ENCODE measurements around the gene TMC1.

Gene TMC1

GRCh38 chr9:72622186-72622585 lies 100.8 kb downstream of the TMC1 start:
- no peak for DNase-seq

DNA sequence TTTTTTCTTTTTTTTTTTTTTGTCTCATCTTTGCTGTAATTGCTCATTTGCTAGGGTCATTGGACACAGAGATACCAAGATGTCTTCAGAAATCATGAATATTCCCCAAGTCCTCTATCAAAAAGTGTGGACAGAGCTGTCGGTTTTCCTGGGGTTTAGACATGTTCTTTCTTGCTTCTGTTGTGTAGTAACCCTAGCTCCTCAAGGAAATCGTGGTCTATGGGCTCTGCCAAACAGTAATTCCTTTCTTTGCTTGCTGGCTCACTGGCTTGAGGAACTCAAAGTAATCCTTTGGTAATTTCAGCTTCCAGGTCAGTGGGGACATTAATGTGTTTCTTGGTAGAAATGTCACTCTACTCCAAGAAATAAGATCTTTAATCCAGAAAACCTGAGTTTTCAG lies 101.7 kb downstream of the TMC1 start:
- DNase-seq, result no peak

- DNase-seq, result no peak
Measured at GRCh38 chr9:72627147-72627546, 105.7 kb downstream of the TMC1 start.

GRCh38 chr9:72627956-72628540 lies 106.6 kb downstream of the TMC1 start:
- no peak for DNase-seq

DNA sequence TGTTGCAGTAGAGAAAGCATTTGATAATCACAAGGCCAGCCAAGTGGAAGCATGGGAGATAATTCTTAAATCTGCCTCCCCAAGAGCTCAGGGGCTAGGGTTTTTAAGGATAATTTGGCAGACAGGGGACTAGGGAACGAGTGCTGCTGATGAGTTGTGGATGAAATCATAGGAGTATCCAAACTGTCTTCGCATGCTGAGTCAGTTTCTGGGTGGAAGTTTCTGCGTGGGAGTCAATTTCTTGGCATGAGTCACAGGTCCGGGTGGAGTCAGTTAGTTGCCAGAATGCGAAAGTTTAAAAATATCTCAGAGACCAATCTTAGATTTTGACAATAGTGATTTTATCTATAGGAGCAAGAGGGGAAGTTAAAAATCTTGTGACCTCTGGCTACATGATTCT lies 112.6 kb downstream of the TMC1 start:
- no peak for DNase-seq

- no peak for DNase-seq
Measured at GRCh38 chr9:72635197-72635596, 113.8 kb downstream of the TMC1 start.

GRCh38 chr9:72636621-72637020 lies 115.2 kb downstream of the TMC1 start:
- no peak for DNase-seq

DNA sequence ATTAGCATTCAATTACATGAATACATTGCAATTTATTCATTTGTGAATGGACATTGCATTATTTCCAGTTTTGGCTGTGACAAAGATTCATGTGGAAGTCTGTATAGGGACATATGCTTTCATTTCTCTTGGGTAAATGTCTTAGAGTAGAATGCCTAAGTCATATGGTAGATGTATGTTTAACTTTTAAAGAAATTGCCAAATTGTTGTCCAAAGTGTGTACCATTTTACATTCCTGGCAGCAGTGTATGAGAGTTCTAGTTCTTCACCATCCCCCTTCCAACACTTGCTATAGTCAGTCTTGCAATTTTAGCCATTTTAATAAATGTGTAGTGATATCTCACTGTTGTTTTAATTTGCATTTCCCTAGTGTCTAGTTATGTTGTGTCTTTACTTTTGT lies 122.2 kb downstream of the TMC1 start:
- DNase-seq, result no peak

DNA sequence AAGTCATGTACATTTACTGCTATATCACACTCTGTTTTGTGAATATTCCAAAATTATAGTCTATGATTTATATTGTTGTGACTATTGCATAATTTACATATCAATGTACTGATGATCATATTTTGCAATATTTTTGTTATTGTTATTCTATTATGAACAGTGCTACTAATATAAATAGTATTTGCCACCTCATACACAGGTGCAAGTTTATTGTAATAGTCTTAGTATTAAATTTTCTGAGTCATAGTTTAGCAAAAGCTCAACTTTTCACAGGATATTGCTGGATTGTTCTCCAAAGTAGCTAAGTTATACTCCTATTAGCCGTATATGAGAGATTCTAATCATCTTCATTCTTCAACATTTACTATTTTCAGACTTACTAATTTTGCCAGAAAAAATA lies 124.7 kb downstream of the TMC1 start:
- DNase-seq, result no peak

DNA sequence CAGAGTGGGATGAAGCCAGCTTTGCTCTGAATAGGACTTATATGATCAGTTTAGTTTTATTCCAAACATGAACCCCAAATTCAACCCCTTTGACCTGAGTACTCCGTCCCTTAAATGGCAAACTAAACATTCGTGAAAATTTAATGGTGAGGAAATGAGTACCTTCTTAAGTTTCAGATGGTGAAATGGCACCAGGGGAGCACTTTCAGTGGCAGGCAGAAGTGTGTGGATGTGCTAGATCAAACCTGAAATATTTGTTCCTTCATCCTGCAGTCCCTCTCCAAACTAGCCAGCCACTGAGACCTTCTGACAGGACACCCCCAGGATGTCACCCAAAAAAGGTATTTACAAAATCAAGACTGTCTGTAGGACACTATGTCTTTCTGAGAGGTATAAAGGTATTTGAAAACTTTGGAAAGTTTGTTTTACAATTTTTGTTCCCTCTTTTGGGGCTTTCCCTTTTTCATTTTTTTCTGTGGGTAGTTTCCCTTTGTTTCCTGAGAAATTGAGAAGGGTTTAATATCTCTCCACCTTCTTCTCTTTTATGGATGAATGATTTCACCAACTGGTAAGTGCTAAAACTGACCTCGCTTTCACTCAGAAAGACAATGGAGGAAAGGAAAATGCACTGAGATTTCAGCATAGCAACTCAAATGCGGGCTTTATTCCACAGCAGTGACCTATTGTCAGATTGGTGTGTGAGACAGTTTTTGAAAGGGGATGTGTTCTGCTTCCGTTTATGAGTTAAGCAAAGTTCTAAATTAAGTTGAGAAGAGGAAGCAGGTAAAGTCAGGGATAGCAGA lies 127.1 kb downstream of the TMC1 start:
- DNase-seq, result no peak

DNA sequence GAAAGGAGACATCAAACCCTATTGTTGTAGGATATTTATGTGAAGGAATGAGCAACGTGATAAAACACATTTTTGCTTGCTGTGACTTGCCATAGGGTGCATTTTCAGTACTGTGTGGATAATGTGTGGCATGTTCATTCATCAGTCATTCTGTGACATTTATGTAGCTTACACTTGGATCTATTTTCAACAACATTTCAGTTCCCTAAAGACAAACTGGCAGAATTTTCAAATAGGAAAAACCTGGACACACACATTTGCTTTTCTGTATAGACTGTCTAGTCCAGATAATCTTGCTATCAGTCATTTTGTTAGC lies 127.7 kb downstream of the TMC1 start:
- no peak for DNase-seq

GRCh38 chr9:72650206-72650605 lies 128.8 kb downstream of the TMC1 start:
- no peak for DNase-seq

GRCh38 chr9:72656021-72656420 lies 134.6 kb downstream of the TMC1 start:
- no peak for DNase-seq

- DNase-seq, result no peak
Measured at GRCh38 chr9:72657023-72657422, 135.6 kb downstream of the TMC1 start.

DNA sequence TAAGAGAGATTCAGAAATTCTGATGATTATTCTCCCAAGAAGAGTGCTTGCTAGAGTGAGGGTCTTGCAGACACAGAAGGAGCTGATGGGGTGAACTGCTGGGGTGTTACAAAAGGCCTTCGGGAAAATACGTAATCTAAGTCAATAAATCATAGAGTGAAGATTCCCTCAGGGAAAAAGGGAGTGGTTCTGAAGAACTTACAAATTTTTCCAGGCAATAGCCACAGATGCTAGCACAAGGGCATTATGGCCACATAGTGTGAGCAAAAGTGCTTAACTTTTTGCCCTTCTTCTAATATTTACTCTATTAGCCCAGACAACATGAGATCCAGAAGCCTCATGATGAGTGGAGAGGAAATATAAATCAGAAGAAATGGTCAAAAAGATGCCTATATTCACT lies 137.3 kb downstream of the TMC1 start:
- no peak for DNase-seq

- DNase-seq, result no peak
Measured at GRCh38 chr9:72661401-72662135, 140.2 kb downstream of the TMC1 start.

- no peak for DNase-seq
Measured at GRCh38 chr9:72665421-72665820, 144.0 kb downstream of the TMC1 start.

- DNase-seq, result no peak
Measured at GRCh38 chr9:72667181-72667580, 145.8 kb downstream of the TMC1 start.

DNA sequence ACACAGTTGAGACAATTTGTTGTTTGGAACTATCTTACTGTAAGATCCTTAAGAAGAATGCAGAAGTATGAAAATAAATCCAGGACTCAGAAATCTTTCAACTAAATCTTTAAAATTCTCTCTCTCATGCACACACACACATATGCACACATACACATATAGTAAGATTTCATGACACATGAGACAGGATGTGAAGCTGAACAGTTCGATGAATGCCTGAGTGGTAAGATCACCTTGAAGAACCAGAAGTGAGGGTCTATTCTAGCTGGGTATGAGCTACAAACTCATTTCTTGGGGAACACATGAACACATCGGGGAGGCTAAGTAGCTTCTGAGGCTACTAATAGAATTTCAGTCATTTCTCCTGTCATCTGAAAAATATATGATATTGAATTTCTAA lies 153.6 kb downstream of the TMC1 start:
- DNase-seq, result no peak

- no peak for DNase-seq
Measured at GRCh38 chr9:72675586-72675985, 154.2 kb downstream of the TMC1 start.

DNA sequence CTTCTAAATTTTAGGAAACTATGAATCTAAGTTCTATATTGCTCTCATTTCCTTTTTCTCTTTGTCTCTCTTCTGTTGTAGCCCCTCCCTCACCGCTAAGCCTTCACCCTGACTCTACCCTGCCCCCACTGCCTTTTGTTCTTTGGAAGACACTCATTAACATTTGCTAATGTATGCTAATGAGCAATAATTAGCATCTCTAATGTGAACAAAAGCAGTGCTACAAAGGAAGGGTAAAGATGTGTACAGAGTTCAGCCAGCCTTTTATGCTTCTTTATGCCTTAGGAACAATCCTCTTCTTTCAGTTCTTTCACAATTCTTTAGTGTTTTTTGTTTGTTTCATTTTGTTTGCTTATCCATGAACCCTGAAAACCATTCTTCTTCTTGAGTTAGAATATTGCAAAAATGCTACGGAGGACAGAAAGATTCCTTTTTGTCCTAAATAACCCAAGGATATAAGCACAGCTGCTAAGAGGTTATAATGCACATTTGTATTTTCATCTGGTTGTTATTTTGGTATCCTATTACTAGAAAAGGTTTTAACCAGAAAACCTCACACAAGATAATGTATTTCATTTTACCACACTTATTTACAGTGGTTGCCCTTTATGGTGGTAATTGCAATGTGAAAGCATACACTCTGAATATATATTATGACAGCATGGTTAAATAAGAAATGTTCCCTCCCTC lies 159.3 kb downstream of the TMC1 start:
- no peak for DNase-seq

GRCh38 chr9:72681283-72681630 lies 159.8 kb downstream of the TMC1 start:
- no peak for DNase-seq

DNA sequence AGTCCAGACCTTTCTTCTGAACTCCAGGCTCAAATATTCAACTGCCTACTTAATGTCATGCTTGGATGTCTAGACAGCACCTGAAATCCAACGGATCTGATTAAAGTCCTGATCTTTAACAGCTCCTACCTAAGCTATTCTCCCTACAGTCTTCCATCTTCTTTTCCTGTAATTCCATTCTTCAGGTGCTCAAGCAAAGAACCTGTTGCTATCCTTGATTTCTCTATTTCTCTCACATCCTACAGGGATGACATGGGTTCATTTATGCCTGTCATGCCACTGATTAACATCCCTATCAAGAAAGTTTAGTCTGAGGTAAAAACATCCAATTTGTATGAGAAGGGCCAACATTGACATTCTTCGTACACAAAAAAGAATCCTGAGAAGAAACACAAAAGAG lies 163.2 kb downstream of the TMC1 start:
- DNase-seq, result no peak

- DNase-seq, result no peak
Measured at GRCh38 chr9:72685911-72686310, 164.5 kb downstream of the TMC1 start.
